GM18868 (cell line): ENCODE data around the gene PRR5L.
A peak's percentile ranks its signal among the peaks of the same experiment; 100 is the strongest.
"Not testable (repeated sequence)": the region's sequence is repeated elsewhere in the genome, so short reads cannot be mapped to it uniquely, and the experiment has no call there.

Source experiments
- ATAC-seq: cut with Tn5 transposase; IDR thresholded peaks from one replicate; pipeline ENCODE4 v1.9.1; 2021; ENCODE audit warnings: mild to moderate bottlenecking, moderate library complexity; ENCODE audit not compliant: unreplicated experiment

PRR5L gene

GRCh38 chr11:36455658-36456111, 159.6 kb downstream of the PRR5L start:
- no peak for ATAC-seq

GRCh38 chr11:36456156-36456555, 160.1 kb downstream of the PRR5L start:
- ATAC-seq, result no peak

GRCh38 chr11:36458129-36458915, 162.2 kb downstream of the PRR5L start:
- no peak for ATAC-seq

GRCh38 chr11:36459046-36459445, 163.0 kb downstream of the PRR5L start:
- ATAC-seq, result no peak

GRCh38 chr11:36460220-36460619, 164.1 kb downstream of the PRR5L start:
- ATAC-seq, result no peak

- no peak for ATAC-seq
Measured at GRCh38 chr11:36462321-36462720, 166.2 kb downstream of the PRR5L start.

- ATAC-seq, result no peak
Measured at GRCh38 chr11:36463781-36464180, 167.7 kb downstream of the PRR5L start.

GRCh38 chr11:36464720-36465119, 168.6 kb downstream of the PRR5L start:
- ATAC-seq, result no peak

GRCh38 chr11:36465449-36466163, 169.5 kb downstream of the PRR5L start:
- no peak for ATAC-seq

GRCh38 chr11:36467012-36467411, 170.9 kb downstream of the PRR5L start:
- no peak for ATAC-seq

- no peak for ATAC-seq
Measured at GRCh38 chr11:36467916-36468315, 171.8 kb downstream of the PRR5L start.

- ATAC-seq, result no peak
Measured at GRCh38 chr11:36469063-36469462, 173.0 kb downstream of the PRR5L start.

- ATAC-seq, result no peak
Measured at GRCh38 chr11:36469881-36470802, 174.1 kb downstream of the PRR5L start.

GRCh38 chr11:36471577-36471976, 175.5 kb downstream of the PRR5L start:
- no peak for ATAC-seq

- ATAC-seq, result no peak
Measured at GRCh38 chr11:36475192-36475591, 179.1 kb downstream of the PRR5L start.

GRCh38 chr11:36478700-36479329, 182.7 kb downstream of the PRR5L start:
- peak; percentile 57 for ATAC-seq

- no peak for ATAC-seq
Measured at GRCh38 chr11:36480833-36481232, 184.7 kb downstream of the PRR5L start.

GRCh38 chr11:36483042-36483441, 187.0 kb downstream of the PRR5L start:
- not testable (repeated sequence) for ATAC-seq

GRCh38 chr11:36485298-36486002, 189.4 kb downstream of the PRR5L start:
- no peak for ATAC-seq

- ATAC-seq, result peak; percentile 40
Measured at GRCh38 chr11:36487619-36488018, 191.5 kb downstream of the PRR5L start.
